ENCODE data around the gene TMEM219. TPM values are rescaled to one million over a fixed set of nuclear protein-coding genes. Genes with fewer than 3 reads are reported as not detected.
A peak's percentile ranks its signal among the peaks of the same experiment; 100 is the strongest.

Gene TMEM219
- total RNA-seq, 1 donor from 2014 or later: 66.4 TPM

GRCh38 chr16:29990883-29991570 lies 29.1 kb downstream of the TMEM219 start:
- DNase-seq (ENCODE audit: low spot score): no peak
- intact Hi-C loops (cut with DNase I): no loop called here

GRCh38 chr16:29991571-29991904 lies 29.7 kb downstream of the TMEM219 start:
- intact Hi-C loops (cut with DNase I): no loop called here
- DNase-seq (ENCODE audit: low spot score): no peak

GRCh38 chr16:29992344-29992967 lies 30.6 kb downstream of the TMEM219 start:
- DNase-seq (ENCODE audit: low spot score): no peak

GRCh38 chr16:29993191-29993902 lies 31.5 kb downstream of the TMEM219 start:
- intact Hi-C loops (cut with DNase I): no loop called here
- no peak for DNase-seq (ENCODE audit: low spot score)

More at GRCh38 chr16:29992344-29992967, 30.6 kb downstream of the TMEM219 start:
- intact Hi-C loops (cut with DNase I): no loop called here

GRCh38 chr16:29993903-29994599 lies 32.2 kb downstream of the TMEM219 start:
- intact Hi-C loops (cut with DNase I): no loop called here
- DNase-seq (ENCODE audit: low spot score): no peak

GRCh38 chr16:29994600-29995323 lies 32.9 kb downstream of the TMEM219 start:
- no peak for DNase-seq (ENCODE audit: low spot score)
- intact Hi-C loops (cut with DNase I): loop anchor here (1.0 to 5.0 kb wide), 2 partner anchors 21 to 67 kb away; partner anchors contain the start of genes KCTD13 and TAOK2

- intact Hi-C loops (cut with DNase I): loop anchor here (1.0 to 5.0 kb wide), 2 partner anchors 22 to 68 kb away; partner anchors contain the start of genes KCTD13 and TAOK2
- DNase-seq (ENCODE audit: low spot score): peak; percentile 94
These were observed 33.5 kb downstream of the TMEM219 start, which contains the start of gene HIRIP3 for GRCh38 chr16:29995324-29995910. HIRIP3 (minus strand) TSS chr16:29995617; CDS start chr16:29995605, 12 bp downstream.

- intact Hi-C loops (cut with DNase I): loop anchor here (1.0 to 5.0 kb wide), 3 partner anchors 23 to 133 kb away; partner anchors contain the start of genes CDIPT, KCTD13 and TAOK2
- peak; percentile 100 for DNase-seq (ENCODE audit: low spot score)
These were observed 34.3 kb downstream of the TMEM219 start, which contains the start of gene INO80E for GRCh38 chr16:29995911-29996765. INO80E (plus strand) TSS chr16:29996241; CDS start chr16:29996311, 70 bp downstream.

GRCh38 chr16:29996766-29997250 lies 34.9 kb downstream of the TMEM219 start:
- no peak for DNase-seq (ENCODE audit: low spot score)
- intact Hi-C loops (cut with DNase I): loop anchor here (2.0 to 5.0 kb wide), 2 partner anchors 70 to 134 kb away; partner anchors contain the start of genes CDIPT and KCTD13

GRCh38 chr16:29999605-30000004 lies 37.7 kb downstream of the TMEM219 start:
- intact Hi-C loops (cut with DNase I): loop anchor here (5.0 kb wide), 1 partner anchor 72 kb away; the partner anchor contains the start of gene KCTD13
- DNase-seq (ENCODE audit: low spot score): no peak

GRCh38 chr16:30000735-30001631 lies 39.1 kb downstream of the TMEM219 start:
- intact Hi-C loops (cut with DNase I): no loop called here
- no peak for DNase-seq (ENCODE audit: low spot score)

GRCh38 chr16:30002614-30003346 lies 40.9 kb downstream of the TMEM219 start:
- no peak for DNase-seq (ENCODE audit: low spot score)
- intact Hi-C loops (cut with DNase I): no loop called here

- intact Hi-C loops (cut with DNase I): no loop called here
These were observed 42.0 kb downstream of the TMEM219 start for GRCh38 chr16:30003670-30004423.

GRCh38 chr16:30004424-30004776 lies 42.5 kb downstream of the TMEM219 start:
- DNase-seq (ENCODE audit: low spot score): no peak
- intact Hi-C loops (cut with DNase I): no loop called here

More at GRCh38 chr16:30003670-30004423, 42.0 kb downstream of the TMEM219 start:
- no peak for DNase-seq (ENCODE audit: low spot score)

- DNase-seq (ENCODE audit: low spot score): no peak
- intact Hi-C loops (cut with DNase I): no loop called here
These were observed 42.9 kb downstream of the TMEM219 start for GRCh38 chr16:30004811-30005242.

Measured in cardiac septum (tissue), 1 donor.